ENCODE measurements around the gene TRAPPC14.

GRCh38 chr7:100163006-100163531 lies 4.5 kb upstream of the TRAPPC14 start:
- TF ChIP-seq RELA (CRISPR knock-in tag; IDR thresholded peaks at IDR 0.05) (no peak), TCF12 (IDR thresholded peaks at IDR 0.05) (no peak), TCF12 (CRISPR knock-in tag; IDR thresholded peaks at IDR 0.05) (no peak), ZKSCAN1 (IDR thresholded peaks at IDR 0.05; ENCODE audit: low read length) (no peak)

Data from HepG2 (cell line).